Hepatocyte (in vitro differentiated cells): ENCODE data around the gene ADPRH.

ENCODE experiments used
- CTCF ChIP-seq: fragments of 200-600 bp; sonication (generic); IDR thresholded peaks from 2 replicates; pipeline ENCODE4 v1.5.1; 2016; ENCODE audit warnings: antibody characterized with exemption, mild to moderate bottlenecking; ENCODE audit not compliant: poor library complexity
- EZH2 ChIP-seq: fragments of 200-600 bp; sonication (generic); IDR thresholded peaks from 2 replicates; pipeline ENCODE4 v1.6.1; 2016; ENCODE audit warnings: antibody characterized with exemption, mild to moderate bottlenecking, borderline replicate concordance
- EZH2phosphoT487 ChIP-seq: fragments of 200-600 bp; sonication (generic); IDR thresholded peaks from one replicate; pipeline ENCODE4 v1.6.1; 2018; ENCODE audit warnings: antibody characterized with exemption, mild to moderate bottlenecking, low read depth, moderate library complexity; ENCODE audit not compliant: unreplicated experiment, severe bottlenecking

DNA sequence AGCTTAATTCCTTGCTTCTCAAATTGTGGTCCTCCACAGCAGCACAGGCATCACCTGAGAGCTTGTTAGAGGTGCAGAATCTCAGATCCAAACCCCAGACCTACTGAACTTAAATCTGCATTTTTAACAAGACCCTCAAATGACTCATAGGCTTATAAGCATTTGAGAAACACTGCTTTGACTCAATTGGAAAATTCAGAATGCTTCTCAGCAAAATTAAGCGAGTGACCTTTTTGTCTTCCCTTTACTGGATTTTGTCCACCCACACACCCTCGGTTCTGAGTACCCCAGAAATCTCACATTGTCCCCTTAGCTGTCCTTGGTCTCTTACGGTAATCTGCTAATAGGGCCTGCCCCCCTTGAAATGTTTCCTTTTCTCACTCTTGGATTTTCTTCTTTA, 37.7 kb upstream of the ADPRH start:
- TF ChIP-seq CTCF: no peak
- TF ChIP-seq EZH2phosphoT487: no peak
- no peak for TF ChIP-seq EZH2
